Non-pigmented ciliary epithelial cell (primary cell): Measurements from ENCODE around the gene DACH2.

Source experiments
- DNase-seq: peaks from one replicate; pipeline ENCODE4 v3.0.0-alpha.2; 2010; ENCODE audit warnings: low read depth

Gene DACH2

GRCh38 chrX:86806786-86807185, 658.5 kb downstream of the DACH2 start:
- DNase-seq, result no peak

- DNase-seq, result no peak
Measured at GRCh38 chrX:86809651-86810050, 661.4 kb downstream of the DACH2 start.

GRCh38 chrX:86829786-86830185, 681.5 kb downstream of the DACH2 start:
- no peak for DNase-seq

- no peak for DNase-seq
Measured at GRCh38 chrX:86830685-86831084, 682.4 kb downstream of the DACH2 start.

- no peak for DNase-seq
Measured at GRCh38 chrX:86845101-86845500, 696.9 kb downstream of the DACH2 start.
